Heart right ventricle (tissue), 16 donors: ENCODE measurements around the gene C1orf35. TPM values are rescaled to one million over a fixed set of nuclear protein-coding genes. Genes with fewer than 3 reads are reported as not detected.

Experiments used
- ATAC-seq, 8 donors: fragments of 200-7000 bp; cut with Tn5 transposase; one replicate each; pipeline ENCODE4 v1.9.1; 2020; ENCODE audit warnings: mild to moderate bottlenecking in 8 of 8, moderate library complexity in 8 of 8, moderate number of reproducible peaks in 1 of 8
- DNase-seq, 2 donors: peaks; one replicate each; pipeline ENCODE4 v3.0.0-alpha.2; 2020
- H3K27ac ChIP-seq, 10 donors: fragments of 200-600 bp; sonication (generic) in 2 of 10; one replicate each; pipeline versions ENCODE4 v1.5.0 to v1.8.0; 2020 to 2022; ENCODE audit warnings: mild to moderate bottlenecking in 3 of 10
- H3K27me3 ChIP-seq, 7 donors: fragments of 200-600 bp; one replicate each; pipeline ENCODE4 v1.8.0; 2021 to 2022; ENCODE audit warnings: mild to moderate bottlenecking in 2 of 7
- H3K36me3 ChIP-seq, 9 donors: fragments of 200-600 bp; sonication (generic) in 1 of 9; one replicate each; pipeline versions ENCODE4 v1.5.0 to v1.8.0; 2020 to 2022; ENCODE audit warnings: mild to moderate bottlenecking in 2 of 9
- H3K4me1 ChIP-seq, 9 donors: fragments of 200-600 bp; sonication (generic) in 1 of 9; one replicate each; pipeline versions ENCODE4 v1.5.0 to v1.8.0; 2020 to 2022; ENCODE audit warnings: mild to moderate bottlenecking in 4 of 9
- H3K4me3 ChIP-seq, 10 donors: fragments of 200-600 bp; sonication (generic) in 2 of 10; one replicate each; pipeline versions ENCODE4 v1.5.0 to v1.8.0; 2020 to 2022; ENCODE audit warnings: mild to moderate bottlenecking in 7 of 10, moderate library complexity in 2 of 10
- H3K9me3 ChIP-seq, 11 donors: fragments of 200-600 bp in 10 of 11; sonication (generic) in 2 of 11; one replicate each; pipeline versions ENCODE4 v1.5.0 to v1.8.0; 2013 to 2022; ENCODE audit warnings: mild to moderate bottlenecking in 2 of 11, control low read depth in 1 of 11, moderate library complexity in 1 of 11
- CTCF ChIP-seq, 9 donors: fragments of 200-600 bp; sonication (generic) in 2 of 9; IDR thresholded peaks; one replicate each; pipeline versions ENCODE4 v1.5.0 to v1.8.0; 2021 to 2022; ENCODE audit warnings: antibody characterized with exemption in 9 of 9, mild to moderate bottlenecking in 5 of 9, moderate library complexity in 1 of 9
- WGBS, 2 donors: extraction: QIAGEN DNeasy Blood & Tissue Kit; methylation state at CpG; one replicate each; pipeline ENCODE4 v1.1.7; 2013; ENCODE audit warnings: inconsistent platforms in 1 of 2; 5-methylcytosine and 5-hydroxymethylcytosine counted together
- intact Hi-C, 10 donors: fragments of 100-400 bp; cut with DNase I; formaldehyde crosslinking; loops; one replicate each; pipeline versions ENCODE4 v1.11.1 to v1.14.2; 2022
- polyA plus RNA-seq, 2 donors: library from polyadenylated mRNA; stranded (reverse); fragments of 200-250 nt; gene quantifications; one replicate each; pipeline ENCODE4 v1.2.3, GENCODE V29; 2013
- total RNA-seq, 10 donors: library from RNA; stranded (reverse); fragmentation: NEBNext Ultra II Directional in 3 of 10; extraction: Animal tissue kit (Norgen Biotek cat#: 25700) in 3 of 10; gene quantifications; one replicate each; pipeline versions ENCODE4 v1.2.1 to v1.2.4, GENCODE V29; 2021 to 2023
- donor health status: Arrhythmogenic right ventricular cardiomyopathy.
- donor health status: ischemic (EF 13 %, LVEDD 7.1; RV severe dilation, severe dysfunction).
- donor health status: healthy with polysubstance abuse.
- donor health status: DM: no; HTN: yes; CAD: no.
- donor health status: DM: no; HTN: no; CAD: no.
- donor health status: ischemic (EF 25% LVEDD 6.9; RV normal size, moderate dysfunction).
- donor health status: ischemic (EF 25% LVEDD 5.7; RV mildly dilated, moderate dysfunction).
- donor health status: healthy.
- donor health status: DM: yes; HTN: yes; CAD: no.
- donor health status: Ischemic cardiomyopathy.
- donor health status: ischemic (EF 35%, LVEDD 5.7; RV mildly dilated, moderate dysfunction).
- donor health status: nonischemic (EF 11% LVEDD 7.7; RV severe dilation, severe dysfunction).
- donor health status: DM: yes; HTN: yes; CAD: no.
- donor health status: PGD.
- donor health status: ischemic (EF 29% LVEDD 5.4; RV normal size, mild dysfunction).
- donor health status: nonischemic (EF 23%, LVEDD 6.1; RV moderate dilation, normal function).

C1orf35 gene
- total and polyA plus RNA-seq, 12 donors = 5.6 to 15.7 (median 6.4) TPM

GRCh38 chr1:228070851-228071250 is 32.3 kb downstream of the C1orf35 start:
- Histone ChIP-seq H3K4me3 (no peak overlapping the region), H3K27ac (no peak overlapping the region), H3K36me3 (no peaks in the 10 kb centered on the region), H3K9me3 (no peaks in the 10 kb centered on the region), H3K27me3 (peaks cover 0 to 31% (median 23%) of the 10 kb centered on the region in 7 donors), H3K4me1 (no peaks in the 10 kb centered on the region)
- intact Hi-C loops = no loop called here
- no peak for DNase-seq
- ATAC-seq = no peak
- 64 to 75% methylated on average over 3 of the region's 3 CpGs for WGBS, 2 donors
- TF ChIP-seq CTCF (IDR thresholded peaks at IDR 0.05) = no peak

- ATAC-seq = no peak
Measured at GRCh38 chr1:228070173-228070572, 33.0 kb downstream of the C1orf35 start.

GRCh38 chr1:228068359-228068758 is 34.8 kb downstream of the C1orf35 start:
- Histone ChIP-seq H3K27me3 (peaks cover 7 to 52% (median 48%) of the 10 kb centered on the region in 7 donors), H3K9me3 (no peaks in the 10 kb centered on the region), H3K4me1 (no peaks in the 10 kb centered on the region), H3K4me3 (no peak overlapping the region), H3K36me3 (no peaks in the 10 kb centered on the region), H3K27ac (no peak overlapping the region)
- ATAC-seq (no peak), DNase-seq (no peak)
- no peak for TF ChIP-seq CTCF (IDR thresholded peaks at IDR 0.05)
- WGBS, 2 donors = 76 to 80% methylated on average over 7 of the region's 7 CpGs
- intact Hi-C loops = no loop called here

More at GRCh38 chr1:228070173-228070572, 33.0 kb downstream of the C1orf35 start:
- no peak overlapping the region for H3K4me3 ChIP-seq
- 52 to 71% methylated on average over 2 of the region's 2 CpGs for WGBS, 2 donors
- H3K27ac ChIP-seq = no peak overlapping the region
- intact Hi-C loops = no loop called here
- H3K4me1 ChIP-seq = no peaks in the 10 kb centered on the region
- H3K36me3 ChIP-seq = no peaks in the 10 kb centered on the region
- no peak for DNase-seq
- no peaks in the 10 kb centered on the region for H3K9me3 ChIP-seq
- H3K27me3 ChIP-seq = peaks cover 3 to 38% (median 30%) of the 10 kb centered on the region in 7 donors
- no peak for TF ChIP-seq CTCF (IDR thresholded peaks at IDR 0.05)

- H3K27ac ChIP-seq = no peak overlapping the region
- DNase-seq = no peak
- WGBS, 2 donors = 61 to 62% methylated on average over 10 of the region's 10 CpGs
- intact Hi-C loops = no loop called here
- no peak for TF ChIP-seq CTCF (IDR thresholded peaks at IDR 0.05)
- no peak overlapping the region for H3K4me3 ChIP-seq
- no peaks in the 10 kb centered on the region for H3K4me1 ChIP-seq
- H3K27me3 ChIP-seq = peaks cover 19 to 55% (median 53%) of the 10 kb centered on the region in 7 donors
- ATAC-seq = no peak
- H3K9me3 ChIP-seq = no peaks in the 10 kb centered on the region
- no peaks in the 10 kb centered on the region for H3K36me3 ChIP-seq
Measured at GRCh38 chr1:228066891-228067654, 36.1 kb downstream of the C1orf35 start.
